ENCODE results near the gene SLC41A2. TPM values are rescaled to one million over a fixed set of nuclear protein-coding genes. Genes with fewer than 3 reads are reported as not detected.

Gene SLC41A2
- total RNA-seq, 1 experiment from 2014 or later: 4.3 TPM

GRCh38 chr12:104939089-104939488, 19.0 kb downstream of the SLC41A2 start:
- Histone ChIP-seq H2AK5ac (ENCODE audit: insufficient read length, low read length) (no peak overlapping the region), H3K14ac (ENCODE audit: insufficient read depth, low read length) (no peak overlapping the region), H3K79me2 (ENCODE audit: insufficient read depth, low read length) (no peaks in the 10 kb centered on the region), H3K79me1 (ENCODE audit: insufficient read depth, low read depth, low read length, poor library complexity, severe bottlenecking) (no peaks in the 10 kb centered on the region), H2BK12ac (ENCODE audit: insufficient read length, low read depth, low read length) (no peak overlapping the region), H3K4me2 (ENCODE audit: insufficient read depth, insufficient read length, low read length) (no peak overlapping the region), H3T11ph (ENCODE audit: low read length) (no peak overlapping the region), H4K5ac (ENCODE audit: insufficient read length, low read depth, low read length) (no peak overlapping the region), H4K91ac (ENCODE audit: insufficient read length, low read depth, low read length) (no peak overlapping the region), H3K23me2 (ENCODE audit: insufficient read length, low read depth, low read length, poor library complexity, severe bottlenecking) (no peaks in the 10 kb centered on the region), H3K9ac (ENCODE audit: extremely low read depth, insufficient read length, low read length) (no peak overlapping the region), H3K4me1 (ENCODE audit: insufficient read depth, low read length) (no peaks in the 10 kb centered on the region), H3K27ac (ENCODE audit: insufficient read length, low read depth, low read length) (no peak overlapping the region), H2BK15ac (ENCODE audit: low read depth, low read length) (no peak overlapping the region), H3K56ac (ENCODE audit: insufficient read length, low read depth, low read length) (no peak overlapping the region), H2BK120ac (ENCODE audit: low read depth, low read length, poor library complexity, severe bottlenecking) (no peak overlapping the region), H3K9me3 (ENCODE audit: control insufficient read depth, low read depth, low read length) (no peaks in the 10 kb centered on the region), H4K8ac (replicated peaks; ENCODE audit: insufficient read length, low read depth, low read length) (no peak overlapping the region), H3K4ac (ENCODE audit: low read depth, low read length) (no peak overlapping the region), H2AFZ (ENCODE audit: low read length) (no peak overlapping the region), H3K27me3 (ENCODE audit: insufficient read depth, low read length) (no peaks in the 10 kb centered on the region), H2BK5ac (ENCODE audit: insufficient read length, low read length) (no peak overlapping the region), H3K23ac (ENCODE audit: insufficient read length, low read depth, low read length) (no peak overlapping the region), H4K20me1 (ENCODE audit: control insufficient read depth, insufficient read depth, insufficient read length) (no peaks in the 10 kb centered on the region), H3K18ac (ENCODE audit: insufficient read length, low read depth, low read length) (no peak overlapping the region), H2BK20ac (ENCODE audit: low read depth, low read length, poor library complexity, severe bottlenecking) (no peak overlapping the region)
- Mint-ChIP-seq H3K4me3 (no peak overlapping the region), H3K27me3 (ENCODE audit: low read depth) (no peaks in the 10 kb centered on the region), H3K27ac (no peak overlapping the region), H3K4me1 (no peaks in the 10 kb centered on the region), H3K36me3 (ENCODE audit: insufficient read depth in 1 of 3, low read depth in 3 of 3) (peaks cover 3 to 9% (median 8%) of the 10 kb centered on the region in 3 experiments; a peak in 5 of 7 replicates), H3K9me3 (peaks cover 12 to 15% of the 10 kb centered on the region in 2 experiments)
- no peak for DNase-seq
- no peak for TF ChIP-seq CTCF (conservative IDR thresholded peaks at IDR 0.05)
- WGBS (ENCODE audit: extremely low coverage, insufficient read length, low lambda C conversion rate): no CpG with 5 or more reads among the region's 2 CpGs
